ENCODE results near the gene NR3C1.

GRCh38 chr5:143236682-143237081, 166.8 kb downstream of the NR3C1 start:
- TF ChIP-seq CTCF (IDR thresholded peaks at IDR 0.05) = no peak
- no peak for TF ChIP-seq EZH2 (IDR thresholded peaks at IDR 0.05)
- TF ChIP-seq EZH2phosphoT487 (IDR thresholded peaks at IDR 0.05) = no peak

All from neural progenitor cell (in vitro differentiated cells).